CD4-positive, alpha-beta T cell treated with Interleukin-12 subunit alpha and Interleukin-12 subunit beta, for 1 hour (primary cell): ENCODE measurements around the gene FBLL1.
A peak's percentile ranks its signal among the peaks of the same experiment; 100 is the strongest.
"Not testable (repeated sequence)": the region's sequence is repeated elsewhere in the genome, so short reads cannot be mapped to it uniquely, and the experiment has no call there.

Experiments
- DNase-seq: peaks from one replicate; pipeline ENCODE4 v3.0.0-alpha.2; 2020

FBLL1 gene

GRCh38 chr5:168553377-168554130 lies 24.4 kb downstream of the FBLL1 start:
- no peak for DNase-seq

- no peak for DNase-seq
Observed at GRCh38 chr5:168557389-168557788, 28.3 kb downstream of the FBLL1 start.

GRCh38 chr5:168562279-168562678 lies 33.2 kb downstream of the FBLL1 start:
- DNase-seq, result no peak

GRCh38 chr5:168563959-168564358 lies 34.9 kb downstream of the FBLL1 start:
- DNase-seq, result no peak

- no peak for DNase-seq
Observed at GRCh38 chr5:168568738-168569137, 39.6 kb downstream of the FBLL1 start.

GRCh38 chr5:168570490-168571328 lies 41.6 kb downstream of the FBLL1 start:
- no peak for DNase-seq

- not testable (repeated sequence) for DNase-seq
Observed at GRCh38 chr5:168573663-168574062, 44.6 kb downstream of the FBLL1 start.

GRCh38 chr5:168574156-168574555 lies 45.1 kb downstream of the FBLL1 start:
- DNase-seq, result not testable (repeated sequence)

GRCh38 chr5:168575391-168576372 lies 46.6 kb downstream of the FBLL1 start:
- DNase-seq, result no peak

GRCh38 chr5:168578006-168578405 lies 48.9 kb downstream of the FBLL1 start:
- DNase-seq, result no peak

GRCh38 chr5:168578538-168579487 lies 49.7 kb downstream of the FBLL1 start, which contains the start of gene PANK3:
Gene PANK3 (minus strand): TSS chr5:168579368. CDS start chr5:168579283, 85 bp downstream.
- DNase-seq, result no peak

- DNase-seq, result peak; percentile 98
Observed at GRCh38 chr5:168579488-168580226, 50.6 kb downstream of the FBLL1 start.

GRCh38 chr5:168580227-168580508 lies 51.1 kb downstream of the FBLL1 start:
- DNase-seq, result no peak
